ENCODE results near the gene SAMD14.

SAMD14 gene

DNA sequence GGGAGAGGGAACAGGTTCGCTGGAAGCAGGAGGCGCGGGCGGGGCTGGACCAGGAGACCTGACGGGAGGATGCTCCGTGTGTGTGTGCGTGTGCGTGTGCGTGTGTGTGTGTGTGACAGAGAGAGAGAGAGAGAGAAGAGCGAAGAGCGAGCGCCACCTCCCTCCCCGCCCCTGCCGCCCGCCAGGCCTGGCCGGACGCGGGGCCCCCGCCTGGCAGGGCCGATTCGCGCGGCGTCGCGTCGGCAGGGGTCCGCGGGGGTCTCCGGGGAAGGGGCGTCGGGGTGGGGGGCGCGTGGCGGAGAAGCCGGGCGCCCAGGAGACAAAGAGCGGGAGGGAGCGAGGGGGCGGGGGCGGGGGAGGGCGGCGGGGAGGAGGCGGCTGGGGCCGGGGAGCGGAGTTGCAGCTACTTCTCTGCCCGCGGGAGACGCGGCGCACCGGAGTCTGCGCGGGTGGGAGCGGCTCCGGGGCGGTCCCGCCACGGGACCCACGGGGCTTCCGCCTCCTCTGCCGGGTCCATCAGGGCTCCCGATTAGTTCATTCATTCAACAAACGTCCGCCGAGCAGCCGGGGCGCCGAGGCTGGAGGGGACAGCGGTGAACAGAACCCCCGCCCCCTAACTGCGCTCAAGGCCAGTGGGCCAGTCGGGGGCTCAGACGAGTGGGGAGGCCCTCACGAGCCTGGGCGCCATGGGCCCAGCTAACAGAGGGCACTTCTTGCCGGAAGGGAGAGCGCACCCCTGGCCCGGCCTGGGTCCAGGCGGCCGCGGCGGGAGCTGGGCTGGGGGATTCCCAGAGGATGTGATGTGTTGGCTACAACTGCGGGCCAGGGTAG is at the start of gene SAMD14:
Gene SAMD14 (minus strand): TSS at position 433 of the 831 bp plus-strand sequence. CDS start 5,201 bp downstream, outside the sequence.
- DNase-seq = no peak

DNA sequence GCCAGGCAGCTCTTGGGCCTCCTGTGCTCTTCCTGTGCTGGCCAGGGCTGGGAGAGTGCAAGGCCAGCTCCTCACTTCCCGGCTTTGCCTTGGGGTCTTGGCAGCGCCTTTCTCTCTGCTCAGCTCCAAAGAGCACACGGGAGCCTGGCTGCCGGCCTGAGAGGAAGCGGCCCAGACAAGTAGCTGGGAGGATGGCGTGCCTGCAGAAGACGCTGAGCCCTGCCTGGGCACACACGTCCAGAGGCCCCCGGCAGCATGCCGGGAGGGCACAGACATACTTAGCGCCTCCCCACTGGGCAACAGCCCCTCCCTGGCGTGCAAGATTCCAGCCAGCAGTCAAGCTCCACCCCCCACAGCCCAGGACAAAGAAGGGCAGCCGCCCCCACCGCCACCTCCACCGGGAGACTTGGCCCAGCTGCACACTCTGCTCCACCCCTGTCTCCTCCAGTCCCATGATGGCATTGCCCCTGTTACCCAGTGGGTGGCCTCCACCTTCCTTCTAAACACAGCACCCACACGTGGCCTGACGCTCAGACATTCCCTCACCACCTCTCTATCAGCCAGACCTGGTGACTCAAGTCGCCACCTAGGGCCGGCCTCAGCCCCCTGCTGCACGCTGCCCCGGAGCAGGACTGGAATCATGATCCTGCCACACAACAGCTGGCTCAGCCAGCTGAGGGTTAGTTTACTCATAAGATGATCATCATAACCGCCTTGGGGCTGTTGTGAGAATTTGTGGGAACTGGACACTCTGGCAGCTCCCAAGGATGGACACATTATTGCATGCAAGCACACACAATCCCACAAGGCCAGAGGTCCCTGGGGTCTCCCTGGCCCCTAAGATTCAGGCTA is 48.2 kb upstream of the SAMD14 start:
- peak; percentile 28 to 41 for DNase-seq

DNA sequence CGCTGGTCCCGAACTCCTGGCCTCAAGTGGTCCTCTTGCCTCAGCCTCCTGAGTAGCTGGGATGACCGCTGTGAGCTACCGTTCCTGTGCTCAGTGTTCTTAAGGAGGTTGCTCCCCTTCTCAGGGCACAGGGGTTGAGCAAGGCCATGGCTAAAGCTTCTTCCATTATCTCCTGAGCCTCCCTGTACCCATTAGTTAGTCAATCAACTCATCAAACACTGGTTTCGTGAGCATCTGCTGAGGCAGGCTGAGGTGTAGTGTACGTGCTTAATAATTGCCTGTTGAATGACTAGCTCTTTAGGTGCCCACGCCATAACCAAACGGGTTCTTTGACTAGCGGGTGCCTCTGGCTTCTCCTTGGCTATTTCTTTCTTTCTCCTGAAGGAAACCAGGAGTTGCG is 47.5 kb upstream of the SAMD14 start:
- no peak for DNase-seq

DNA sequence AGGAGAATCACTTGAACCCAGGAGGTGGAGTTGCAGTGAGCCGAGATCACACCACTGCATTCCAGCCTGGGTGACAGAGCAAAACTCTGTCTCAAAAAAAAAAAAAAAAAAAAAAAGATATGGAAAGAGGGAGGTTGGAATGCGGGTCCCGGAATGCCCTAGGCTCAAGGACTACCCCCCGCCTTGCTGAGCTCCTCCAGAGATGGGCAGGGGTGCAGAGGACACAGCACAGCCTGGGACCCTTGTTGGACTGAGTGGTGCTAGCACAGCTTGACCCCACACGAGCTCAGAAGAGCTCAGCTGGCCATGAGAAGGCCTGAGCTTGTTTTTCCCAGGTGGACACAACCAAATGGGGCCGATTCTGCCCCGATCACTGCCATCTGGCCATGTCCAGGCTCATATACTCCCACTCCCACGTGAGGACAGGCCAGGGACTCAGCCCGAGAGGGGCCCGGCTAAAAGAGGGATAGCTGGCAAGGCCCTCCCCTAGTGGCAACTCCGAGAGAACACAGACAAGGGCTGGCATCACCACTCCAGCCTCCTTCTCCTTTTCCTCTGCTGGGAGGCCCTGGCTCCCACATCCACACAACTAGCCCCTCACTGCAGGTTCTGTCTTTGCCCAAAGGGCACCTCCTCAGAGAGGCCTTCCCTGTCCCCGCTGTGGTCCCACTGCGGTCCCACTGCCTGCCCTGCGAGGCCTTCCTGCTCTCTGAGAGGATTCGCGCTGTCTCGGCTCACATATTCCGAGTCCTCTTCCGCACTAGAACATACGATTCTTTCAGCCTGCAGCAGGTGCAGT is 46.8 kb upstream of the SAMD14 start:
- DNase-seq = no peak

DNA sequence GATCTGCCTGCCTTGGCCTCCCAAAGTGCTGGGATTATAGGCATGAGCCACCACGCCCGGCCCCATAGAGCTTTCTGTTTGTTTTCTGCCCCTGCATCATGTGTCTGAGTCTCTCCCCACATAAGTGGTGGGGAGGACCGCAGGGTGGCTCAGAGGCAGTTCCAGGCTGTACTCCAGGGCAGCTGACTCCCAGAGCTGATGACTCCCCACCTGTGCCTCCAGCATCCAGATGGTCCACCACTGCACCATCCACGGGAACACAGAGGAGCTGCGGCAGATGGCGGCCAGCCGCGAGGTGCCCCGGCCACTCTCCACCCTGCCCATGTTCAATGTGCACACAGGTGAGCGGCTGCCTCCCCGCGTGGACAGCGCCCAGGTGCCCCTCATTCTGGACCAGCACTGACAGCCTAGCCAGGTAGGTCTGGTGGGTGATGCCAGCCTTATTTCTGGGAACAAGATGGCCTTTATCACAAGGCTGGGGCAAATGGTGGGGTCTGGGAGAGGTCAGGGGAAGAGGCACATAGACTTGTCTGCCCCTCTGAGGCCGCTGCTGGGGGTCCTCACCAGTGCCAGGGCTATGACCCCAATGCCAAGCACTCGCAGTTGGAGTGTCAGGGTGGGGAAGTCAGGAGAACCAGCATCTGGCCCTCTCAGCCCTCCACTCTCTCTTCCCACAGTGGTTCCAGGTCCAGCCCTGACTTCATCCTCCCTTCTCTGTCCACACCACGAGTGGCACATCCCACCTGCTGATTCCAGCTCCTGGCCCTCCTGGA is 45.3 kb upstream of the SAMD14 start:
- DNase-seq = no peak

DNA sequence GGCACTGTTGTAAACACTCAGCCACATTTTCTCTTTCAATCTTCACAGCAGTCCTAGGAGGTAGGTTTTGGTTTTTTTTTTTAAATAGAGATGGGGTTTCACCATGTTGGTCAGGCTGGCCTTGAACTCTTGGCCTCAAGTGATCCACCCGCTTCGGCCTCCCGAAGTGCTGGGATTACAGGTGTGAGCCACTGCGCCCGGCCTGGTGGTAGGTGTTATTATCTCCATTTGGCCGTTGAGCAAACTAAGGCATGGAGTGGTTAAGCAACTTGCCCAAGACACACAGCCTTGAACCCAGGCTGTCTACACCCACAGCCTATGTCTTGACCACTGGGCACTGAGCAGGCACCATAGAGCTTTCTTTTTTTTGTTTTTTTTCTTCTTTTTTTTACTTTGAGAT is 44.5 kb upstream of the SAMD14 start:
- no peak for DNase-seq

DNA sequence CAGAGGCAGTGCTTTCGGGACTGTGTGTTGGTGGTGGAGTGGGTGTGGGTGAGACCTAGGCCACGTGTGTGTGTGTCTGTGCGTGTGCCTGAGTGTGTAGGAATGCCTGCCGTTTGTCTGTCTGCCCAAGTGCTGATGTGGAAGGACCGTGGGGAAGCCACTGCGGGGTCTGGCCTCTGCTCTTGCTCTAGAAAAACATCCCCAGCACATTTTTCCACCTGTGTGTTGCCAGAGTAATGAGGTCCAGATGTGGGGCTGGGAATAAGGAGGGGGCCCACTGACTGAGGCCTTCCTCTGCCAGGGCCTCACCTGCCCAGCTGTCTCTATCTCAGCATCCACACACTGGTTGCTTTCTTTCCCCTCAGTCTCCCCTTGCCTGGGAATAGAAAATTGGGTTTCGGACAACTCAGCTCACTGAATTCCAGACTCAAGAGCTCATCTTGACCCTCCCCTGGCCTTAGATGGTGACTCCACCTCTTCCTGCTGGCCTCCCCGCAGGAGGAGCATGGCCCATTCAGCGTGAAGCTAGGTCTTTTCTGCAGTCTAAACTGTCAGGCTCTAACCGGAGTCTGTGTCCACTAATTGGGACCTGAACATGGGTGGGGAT is 43.5 kb upstream of the SAMD14 start:
- no peak for DNase-seq

DNA sequence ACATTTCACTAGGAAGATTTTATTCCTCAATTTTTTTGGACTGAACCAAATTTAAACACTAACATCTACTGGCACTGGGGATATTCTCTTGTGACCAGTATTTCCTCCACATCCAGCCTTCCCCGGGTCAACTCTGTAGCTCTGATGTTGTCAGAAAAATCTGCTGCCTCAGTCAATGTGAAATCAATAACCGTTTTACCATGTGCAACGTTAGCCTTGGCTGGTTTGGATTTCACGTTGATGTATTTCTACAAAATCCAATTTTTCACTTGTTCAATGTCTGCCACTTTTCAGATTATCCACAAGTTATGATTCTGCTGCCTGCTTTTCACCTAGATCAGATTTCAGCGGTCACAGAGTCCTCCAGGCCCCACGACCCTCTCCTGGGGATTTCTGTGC is 43.0 kb upstream of the SAMD14 start:
- no peak for DNase-seq

DNA sequence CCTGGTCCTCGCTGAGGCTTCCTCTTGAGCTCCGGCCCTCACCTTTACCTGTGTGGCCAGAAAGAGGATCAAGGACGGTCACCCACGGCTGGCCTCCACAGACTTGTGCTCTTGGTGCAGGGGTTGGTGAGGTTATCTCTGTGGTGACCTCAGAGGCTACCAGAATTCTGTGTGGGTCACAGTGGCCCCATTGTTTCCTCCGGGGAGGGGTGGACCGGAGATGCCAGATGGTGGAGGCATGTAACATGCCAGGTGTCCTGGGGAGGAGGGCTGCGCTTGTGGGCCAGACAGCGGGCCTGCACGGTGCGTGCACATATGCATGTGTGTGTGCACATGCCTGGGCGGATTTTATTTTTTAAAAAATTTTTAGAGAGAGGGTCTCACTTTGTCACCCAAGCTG is 42.2 kb upstream of the SAMD14 start:
- DNase-seq = no peak

DNA sequence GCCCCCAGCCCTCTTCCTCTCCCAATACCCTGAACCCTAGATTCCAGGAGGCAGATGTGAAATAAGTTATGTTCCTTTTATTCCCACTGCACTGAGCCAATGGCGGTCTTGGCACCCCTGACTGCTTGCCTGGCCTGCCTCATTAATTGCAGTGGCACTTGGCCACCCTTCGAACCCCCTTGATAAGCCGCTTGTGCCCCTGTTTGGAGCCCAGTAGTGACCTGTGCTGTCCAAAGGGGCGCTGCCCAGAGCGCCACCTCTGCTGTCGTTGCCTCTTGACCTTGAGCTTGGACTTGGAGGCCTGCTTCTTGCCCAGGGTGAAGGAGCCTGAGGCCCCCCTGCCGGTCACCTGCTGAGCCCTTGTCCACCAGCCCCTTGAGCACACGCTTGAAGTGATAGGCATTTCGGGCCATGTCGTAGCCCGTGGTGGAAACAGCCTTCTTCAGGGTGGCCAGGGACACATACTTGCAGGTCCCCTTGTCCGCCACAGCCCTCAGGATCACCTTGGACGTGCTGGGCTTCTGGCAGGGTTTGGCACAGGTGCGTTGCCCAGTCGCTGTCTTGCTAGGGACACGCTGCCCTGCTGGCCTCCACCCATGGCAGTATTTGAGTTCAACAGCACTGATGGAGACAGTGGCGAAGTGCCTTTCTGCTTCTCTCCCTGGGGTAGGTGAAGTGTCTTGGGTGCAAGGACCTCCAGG is 41.6 kb upstream of the SAMD14 start:
- no peak for DNase-seq

DNA sequence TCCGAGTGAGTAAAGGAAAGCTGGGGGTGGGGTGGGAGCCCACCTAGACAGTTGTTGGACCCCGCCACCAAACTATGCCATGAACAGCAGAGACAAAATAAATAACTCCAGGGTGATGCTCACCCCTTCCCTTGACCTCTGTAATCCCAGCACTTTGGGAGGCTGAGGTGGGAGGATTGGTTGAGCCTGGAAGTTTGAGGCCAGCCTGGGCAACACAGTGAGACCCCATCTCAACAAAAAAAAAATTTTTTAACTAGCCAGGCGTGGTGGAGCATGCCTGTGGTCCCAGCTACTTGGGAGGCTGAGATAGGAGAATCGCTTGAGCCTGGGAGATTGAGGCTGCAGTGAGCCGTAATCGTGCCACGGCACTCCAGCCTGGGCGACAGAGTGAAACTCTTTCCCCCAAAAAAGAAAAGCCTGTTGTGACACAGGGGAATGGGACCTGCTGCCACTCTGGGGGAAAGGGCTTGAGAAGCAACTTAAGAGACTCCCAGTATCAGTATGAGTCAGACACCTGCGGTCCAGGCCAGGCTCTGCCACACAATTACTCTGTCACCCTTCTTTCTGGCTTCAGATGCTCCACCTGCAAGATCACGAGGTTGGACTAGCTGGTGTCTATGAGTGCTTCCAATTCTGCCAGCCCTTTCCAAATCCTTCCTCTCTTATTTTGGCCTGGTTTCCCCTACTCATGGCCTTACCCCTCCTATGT is 40.9 kb upstream of the SAMD14 start:
- DNase-seq = no peak

DNA sequence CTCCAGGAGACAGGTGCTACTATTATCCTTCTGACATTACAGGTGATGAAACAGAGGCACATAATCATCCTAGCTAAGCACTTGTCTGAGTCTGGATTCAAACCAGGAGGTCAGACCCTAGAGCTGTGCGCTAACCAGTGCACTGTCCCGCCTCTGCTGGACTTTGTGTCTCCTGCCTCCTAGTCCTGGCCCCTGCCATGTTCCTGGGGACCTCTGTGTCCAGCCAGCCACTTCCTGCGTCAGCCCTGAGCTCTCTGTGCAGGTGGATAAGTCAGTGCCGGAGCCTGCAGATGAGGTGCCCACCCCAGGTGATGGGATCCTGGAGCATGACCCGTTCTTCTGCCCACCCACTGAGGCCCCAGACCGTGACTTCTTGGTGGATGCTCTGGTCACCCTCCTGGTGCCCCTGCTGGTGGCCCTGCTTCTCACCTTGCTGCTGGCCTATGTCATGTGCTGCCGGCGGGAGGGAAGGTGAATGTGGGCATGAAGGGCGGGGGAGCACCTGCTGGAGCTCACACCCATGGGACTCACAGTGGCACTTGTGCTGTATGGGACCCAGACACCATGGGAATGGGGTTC is 40.0 kb upstream of the SAMD14 start:
- DNase-seq = no peak

DNA sequence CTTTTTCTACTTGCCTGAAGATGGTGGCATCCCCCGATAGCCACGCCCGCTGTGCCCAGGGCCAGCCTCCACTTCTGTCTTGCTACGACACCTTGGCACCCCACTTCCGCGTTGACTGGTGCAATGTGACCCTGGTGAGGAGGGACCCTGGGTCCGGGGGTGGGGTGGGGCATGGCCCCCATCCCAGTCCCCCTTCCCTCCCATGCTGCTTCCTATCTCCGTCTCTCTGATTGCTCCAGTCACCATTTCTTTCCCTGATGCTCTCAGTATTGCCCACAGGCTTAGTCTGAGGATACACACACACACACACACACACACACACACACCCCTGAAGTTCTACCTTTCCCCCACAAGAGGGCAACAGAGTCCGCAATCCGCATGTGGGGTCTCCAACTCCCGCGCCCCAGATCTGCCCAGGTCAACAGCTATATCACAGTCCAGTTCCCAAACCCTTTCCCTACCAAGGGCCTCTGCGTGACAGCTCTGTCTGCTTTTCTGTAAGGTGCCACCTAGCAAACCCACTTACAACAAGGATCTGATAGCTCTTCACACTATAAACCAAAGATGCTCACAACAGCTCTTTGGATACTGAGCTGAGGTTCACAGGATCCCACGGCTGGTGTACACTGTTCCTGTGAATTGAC is 39.3 kb upstream of the SAMD14 start:
- peak in 1 of 2 donors; percentile 62 for DNase-seq

DNA sequence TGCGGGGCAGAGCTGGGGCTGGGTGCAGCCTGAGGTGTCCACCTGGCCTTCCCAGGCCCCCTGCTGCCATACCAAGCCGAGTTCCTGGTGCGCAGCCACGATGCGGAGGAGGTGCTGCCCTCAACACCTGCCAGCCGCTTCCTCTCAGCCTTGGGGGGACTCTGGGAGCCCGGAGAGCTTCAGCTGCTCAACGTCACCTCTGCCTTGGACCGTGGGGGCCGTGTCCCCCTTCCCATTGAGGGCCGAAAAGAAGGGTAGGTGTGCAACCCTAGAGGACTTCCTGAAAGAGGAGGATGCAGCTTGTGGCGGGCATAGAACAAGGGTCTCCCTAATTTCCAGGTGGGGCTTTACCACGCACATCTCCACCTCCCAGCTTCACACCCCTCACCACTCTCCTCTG is 38.4 kb upstream of the SAMD14 start:
- no peak for DNase-seq

DNA sequence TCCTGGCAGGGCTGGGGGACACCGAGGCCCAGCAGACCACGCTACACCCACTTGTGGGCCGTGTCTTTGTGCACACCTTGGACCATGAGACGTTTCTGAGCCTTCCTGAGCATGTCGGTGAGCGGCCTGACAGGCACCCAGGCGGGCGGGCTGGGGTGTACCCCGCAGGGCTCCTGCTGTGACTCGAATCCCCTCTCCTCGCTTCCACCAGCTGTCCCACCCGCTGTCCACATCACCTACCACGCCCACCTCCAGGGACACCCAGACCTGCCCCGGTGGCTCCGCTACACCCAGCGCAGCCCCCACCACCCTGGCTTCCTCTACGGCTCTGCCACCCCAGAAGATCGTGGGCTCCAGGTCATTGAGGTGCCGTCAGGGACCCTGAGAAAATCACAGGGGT is 37.4 kb upstream of the SAMD14 start:
- no peak for DNase-seq

DNA sequence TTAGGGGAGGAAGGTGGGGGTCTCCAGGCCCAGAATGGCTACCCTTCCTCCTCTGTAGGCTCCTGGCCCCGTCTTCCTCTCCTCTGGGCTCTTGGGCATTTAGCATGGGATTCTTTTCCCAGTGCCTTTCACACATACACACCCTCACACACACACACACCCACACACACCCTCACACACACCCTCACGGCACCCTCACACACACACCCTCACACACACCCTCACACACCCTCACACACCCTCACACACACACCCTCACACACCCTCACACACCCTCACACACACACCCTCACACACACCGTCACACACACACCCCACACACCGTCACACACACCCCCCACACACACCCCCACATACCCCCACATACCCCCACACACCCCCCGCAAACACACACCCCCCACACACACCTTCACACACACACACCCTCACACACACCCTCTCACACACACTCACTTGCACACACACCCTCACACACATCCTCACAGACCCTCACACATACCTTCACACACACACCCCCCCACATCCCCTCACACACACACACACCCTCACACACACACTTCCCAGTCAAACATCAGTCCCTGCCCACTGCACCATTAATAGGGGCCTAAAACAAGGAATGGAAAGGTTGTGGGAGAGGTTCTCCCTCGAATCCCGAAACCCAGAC is 36.7 kb upstream of the SAMD14 start:
- no peak for DNase-seq

DNA sequence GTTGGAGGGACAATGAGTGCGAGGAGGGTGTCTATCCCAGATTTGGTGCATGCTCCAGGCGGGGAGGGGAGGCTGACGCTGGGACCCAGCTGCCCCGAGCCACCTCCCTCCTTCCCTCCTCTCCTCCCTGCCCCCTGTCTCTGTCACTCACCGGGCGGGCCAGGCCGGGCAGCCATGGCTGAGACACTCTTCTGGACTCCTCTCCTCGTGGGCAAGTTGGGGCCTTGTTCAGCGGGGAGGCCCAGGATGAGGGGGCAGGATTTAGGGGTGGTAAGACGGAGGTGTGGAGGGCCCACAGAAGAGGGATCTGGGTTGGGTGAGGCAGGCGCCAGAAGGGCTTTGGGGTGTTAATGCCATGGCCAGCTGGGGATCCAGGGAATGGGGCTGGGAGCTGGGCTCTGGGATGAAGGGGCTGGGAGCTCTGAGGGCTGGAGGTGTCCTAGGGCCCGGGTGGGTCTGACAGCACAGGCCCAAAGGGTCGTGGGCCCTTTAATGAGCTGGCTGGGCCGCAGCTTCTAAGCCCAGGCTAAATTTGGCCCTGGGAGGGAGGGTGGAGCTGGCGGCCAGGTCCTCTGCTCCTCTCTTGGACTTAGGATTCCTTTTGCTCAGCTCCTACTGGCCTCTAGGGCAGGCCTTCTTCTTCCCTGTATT is 36.0 kb upstream of the SAMD14 start, which contains the start of gene SGCA:
Gene SGCA (plus strand): TSS at position 139 of the 651 bp plus-strand sequence. CDS start 36 bp downstream, at position 175.
- no peak for DNase-seq

DNA sequence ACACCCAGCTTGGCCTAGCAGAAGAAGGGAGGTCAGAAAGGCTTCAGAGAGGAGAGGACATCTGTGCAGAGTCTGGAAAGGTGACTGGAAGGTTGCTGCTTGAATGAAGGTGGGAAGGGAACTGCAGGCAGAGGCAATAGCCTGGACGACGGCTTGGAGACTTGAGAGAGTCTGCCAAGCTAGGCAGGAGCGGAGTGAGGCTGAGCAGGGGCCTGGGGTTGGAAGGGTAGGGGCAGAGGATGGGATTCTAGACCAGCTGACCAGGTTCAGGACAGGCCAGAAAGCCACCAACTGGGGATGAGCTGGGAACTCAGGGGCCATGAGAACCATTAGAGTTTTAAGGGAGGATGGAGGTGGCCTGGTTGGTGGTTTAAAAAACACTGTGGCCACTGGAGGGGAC is 35.5 kb upstream of the SAMD14 start:
- no peak for DNase-seq
